H9 (cell line): ENCODE measurements around the gene PADI4. TPM values are rescaled to one million over a fixed set of nuclear protein-coding genes. Genes with fewer than 3 reads are reported as not detected.
A peak's percentile ranks its signal among the peaks of the same experiment; 100 is the strongest.
"Not testable (repeated sequence)": the region's sequence is repeated elsewhere in the genome, so short reads cannot be mapped to it uniquely, and the experiment has no call there.

Experiments used
- DNase-seq: peaks from one replicate; pipeline ENCODE4 v3.0.0-alpha.2; 2017
- H2AFZ ChIP-seq: one replicate; pipeline ENCODE4 v1.6.1; 2013; ENCODE audit warnings: mild to moderate bottlenecking, low read length, control low read depth, moderate library complexity
- H2AK5ac ChIP-seq: 2 replicates; pipeline ENCODE4 v1.6.1; 2013; ENCODE audit warnings: low read length, control low read depth, mixed read lengths; ENCODE audit not compliant: insufficient read length
- H2BK120ac ChIP-seq: one replicate; pipeline ENCODE4 v1.6.1; 2013; ENCODE audit warnings: low read depth, mild to moderate bottlenecking, low read length, control low read depth, inconsistent platforms; ENCODE audit not compliant: poor library complexity, severe bottlenecking
- H2BK12ac ChIP-seq: 2 replicates; pipeline ENCODE4 v1.6.1; 2013; ENCODE audit warnings: low read length, control low read depth, mixed read lengths, low read depth; ENCODE audit not compliant: insufficient read length
- H2BK15ac ChIP-seq: 2 replicates; pipeline ENCODE4 v1.6.1; 2013; ENCODE audit warnings: low read depth, low read length, control low read depth
- H2BK20ac ChIP-seq: one replicate; pipeline ENCODE4 v1.6.1; 2013; ENCODE audit warnings: low read depth, mild to moderate bottlenecking, low read length, control low read depth, inconsistent platforms; ENCODE audit not compliant: poor library complexity, severe bottlenecking
- H2BK5ac ChIP-seq: 2 replicates; pipeline ENCODE4 v1.6.1; 2013; ENCODE audit warnings: low read length, control low read depth, mixed read lengths; ENCODE audit not compliant: insufficient read length
- H3K14ac ChIP-seq: 2 replicates; pipeline ENCODE4 v1.6.1; 2013; ENCODE audit warnings: low read length, control low read depth; ENCODE audit not compliant: insufficient read depth
- H3K18ac ChIP-seq: 2 replicates; pipeline ENCODE4 v1.6.1; 2013; ENCODE audit warnings: low read depth, mild to moderate bottlenecking, mixed read lengths, low read length, control low read depth; ENCODE audit not compliant: insufficient read length
- H3K23ac ChIP-seq: 2 replicates; pipeline ENCODE4 v1.6.1; 2013; ENCODE audit warnings: low read length, control low read depth, mixed read lengths, low read depth; ENCODE audit not compliant: insufficient read length
- H3K23me2 ChIP-seq: 2 replicates; pipeline ENCODE4 v1.6.1; 2013; ENCODE audit warnings: low read depth, mild to moderate bottlenecking, mixed read lengths, low read length, control low read depth; ENCODE audit not compliant: insufficient read length, poor library complexity, severe bottlenecking
- H3K27ac ChIP-seq: 2 replicates; pipeline ENCODE4 v1.5.1; 2013; ENCODE audit warnings: low read length, control low read depth, mixed read lengths, low read depth; ENCODE audit not compliant: insufficient read length
- H3K27me3 ChIP-seq: 2 replicates; pipeline ENCODE4 v1.6.1; 2013; ENCODE audit warnings: low read length, control low read depth, inconsistent platforms; ENCODE audit not compliant: insufficient read depth
- H3K4ac ChIP-seq: 2 replicates; pipeline ENCODE4 v1.6.1; 2013; ENCODE audit warnings: low read depth, mild to moderate bottlenecking, control low read depth, inconsistent platforms, low read length, moderate library complexity
- H3K4me1 ChIP-seq: 2 replicates; pipeline ENCODE4 v1.6.1; 2013; ENCODE audit warnings: low read length, control low read depth, inconsistent platforms; ENCODE audit not compliant: insufficient read depth
- H3K4me2 ChIP-seq: 2 replicates; pipeline ENCODE4 v1.6.1; 2013; ENCODE audit warnings: low read length, control low read depth, mixed read lengths; ENCODE audit not compliant: insufficient read length, insufficient read depth
- H3K56ac ChIP-seq: 2 replicates; pipeline ENCODE4 v1.6.1; 2013; ENCODE audit warnings: low read depth, mild to moderate bottlenecking, mixed read lengths, low read length, control low read depth; ENCODE audit not compliant: insufficient read length
- H3K79me1 ChIP-seq: 2 replicates; pipeline ENCODE4 v1.6.1; 2013; ENCODE audit warnings: low read depth, mild to moderate bottlenecking, moderate library complexity, low read length, control low read depth, inconsistent platforms; ENCODE audit not compliant: insufficient read depth, poor library complexity, severe bottlenecking
- H3K79me2 ChIP-seq: 2 replicates; pipeline ENCODE4 v1.6.1; 2013; ENCODE audit warnings: low read length, control low read depth, inconsistent platforms; ENCODE audit not compliant: insufficient read depth
- H3K9ac ChIP-seq: 2 replicates; pipeline ENCODE4 v1.6.1; 2013; ENCODE audit warnings: low read length, control low read depth, mixed read lengths; ENCODE audit not compliant: insufficient read length; ENCODE audit errors: extremely low read depth
- H3K9me3 ChIP-seq: one replicate; pipeline ENCODE4 v1.6.1; 2013; ENCODE audit warnings: low read depth, low read length, inconsistent platforms; ENCODE audit not compliant: control insufficient read depth
- H3T11ph ChIP-seq: one replicate; pipeline ENCODE4 v1.6.1; 2013; ENCODE audit warnings: mild to moderate bottlenecking, low read length, control low read depth, inconsistent platforms
- H4K20me1 ChIP-seq: one replicate; pipeline ENCODE4 v1.6.1; 2013; ENCODE audit not compliant: control insufficient read depth, insufficient read length, insufficient read depth
- H4K5ac ChIP-seq: 2 replicates; pipeline ENCODE4 v1.6.1; 2013; ENCODE audit warnings: low read depth, mild to moderate bottlenecking, mixed read lengths, low read length, control low read depth; ENCODE audit not compliant: insufficient read length
- H4K8ac ChIP-seq: replicated peaks from 2 replicates; pipeline ENCODE4 v1.6.1; 2013; ENCODE audit warnings: low read length, control low read depth, mixed read lengths, low read depth; ENCODE audit not compliant: insufficient read length
- H4K91ac ChIP-seq: 2 replicates; pipeline ENCODE4 v1.6.1; 2013; ENCODE audit warnings: low read depth, mild to moderate bottlenecking, moderate library complexity, mixed read lengths, low read length, control low read depth; ENCODE audit not compliant: insufficient read length
- H3K27ac Mint-ChIP-seq, 3 experiments: 2 replicates in 2 of 3; 3 replicates in 1 of 3; pipeline ENCODE4 v1.8.0; 2020 to 2021; ENCODE audit warnings: mixed read lengths in 3 of 3, mild to moderate bottlenecking in 1 of 3, moderate library complexity in 1 of 3
- H3K27me3 Mint-ChIP-seq: 2 replicates; pipeline ENCODE4 v1.8.0; 2021; ENCODE audit warnings: low read depth, mild to moderate bottlenecking, moderate library complexity, mixed read lengths
- H3K36me3 Mint-ChIP-seq, 3 experiments: 2 replicates in 2 of 3; 3 replicates in 1 of 3; pipeline ENCODE4 v1.8.0; 2020 to 2021; ENCODE audit warnings: low read depth in 3 of 3, mixed read lengths in 3 of 3; ENCODE audit not compliant: insufficient read depth in 1 of 3
- H3K4me1 Mint-ChIP-seq, 2 experiments: 2 replicates each; pipeline ENCODE4 v1.8.0; 2020; ENCODE audit warnings: mixed read lengths in 2 of 2
- H3K4me3 Mint-ChIP-seq, 2 experiments: 2 replicates in 1 of 2; 3 replicates in 1 of 2; pipeline ENCODE4 v1.8.0; 2020 to 2021; ENCODE audit warnings: mild to moderate bottlenecking in 2 of 2, mixed read lengths in 2 of 2, moderate library complexity in 1 of 2
- H3K9me3 Mint-ChIP-seq, 2 experiments: 2 replicates in 1 of 2; 3 replicates in 1 of 2; pipeline ENCODE4 v1.8.0; 2020; ENCODE audit warnings: mild to moderate bottlenecking in 2 of 2, mixed read lengths in 2 of 2, moderate library complexity in 1 of 2
- WGBS: extraction: QIAGEN DNeasy Blood & Tissue Kit; methylation state at CpG from one replicate; pipeline ENCODE4 v1.1.7; 2013; ENCODE audit warnings: missing lambda C conversion rate, low lambda C conversion rate, mixed read lengths; ENCODE audit not compliant: insufficient read length; ENCODE audit errors: extremely low coverage; 5-methylcytosine and 5-hydroxymethylcytosine counted together
- total RNA-seq: library from RNA; stranded (reverse); gene quantifications from 2 replicates; pipeline ENCODE4 v1.2.1, GENCODE V29; 2021

PADI4 gene
- total RNA-seq, 1 experiment from 2014 or later: 0.13 TPM

DNA sequence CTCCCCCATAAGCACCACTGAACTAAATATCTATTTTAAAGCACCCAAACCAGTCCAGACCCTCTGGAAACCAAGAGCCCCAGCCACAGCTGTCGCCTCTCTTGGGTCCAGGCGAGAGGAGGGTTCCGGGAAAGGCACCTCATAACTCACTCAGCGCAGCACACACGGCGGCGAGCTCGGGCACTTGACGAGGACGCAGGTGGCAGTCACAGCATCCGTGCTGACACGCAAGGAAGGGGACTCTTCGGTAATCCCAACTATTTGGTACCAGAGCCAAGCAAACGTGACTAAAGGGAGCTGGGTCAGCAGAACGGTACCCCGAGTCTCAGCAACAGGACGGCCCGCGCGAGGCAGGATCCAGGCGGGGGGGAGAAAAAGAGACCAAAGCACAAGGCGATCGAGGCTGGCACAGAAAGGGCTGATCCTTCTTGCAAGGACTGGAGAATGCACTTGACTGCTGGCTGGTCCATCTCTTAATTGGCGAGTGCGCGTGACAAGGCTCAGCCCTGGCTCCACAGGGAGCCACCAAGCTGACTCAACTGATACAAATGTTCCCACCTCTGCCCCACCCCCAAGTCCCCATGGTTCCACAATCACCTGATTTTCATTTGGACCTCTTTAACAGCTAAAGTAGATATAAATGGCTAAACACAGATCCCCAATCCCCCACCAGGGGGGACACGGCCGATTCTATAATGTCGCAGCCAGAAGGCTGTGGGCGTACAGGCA, 100.0 kb downstream of the PADI4 start:
- not testable (repeated sequence) for H3K9me3 ChIP-seq, H3K79me1 ChIP-seq, H3K27me3 Mint-ChIP-seq, H4K20me1 ChIP-seq, H2BK20ac ChIP-seq, DNase-seq, H3K56ac ChIP-seq, H4K5ac ChIP-seq, H3K9ac ChIP-seq, H3K4me3 Mint-ChIP-seq, H3K18ac ChIP-seq, H4K91ac ChIP-seq, H3K4me2 ChIP-seq, H3K4me1 ChIP-seq, H2BK12ac ChIP-seq, H3K27me3 ChIP-seq, H2AK5ac ChIP-seq, H2AFZ ChIP-seq, H3K79me2 ChIP-seq, H3K23ac ChIP-seq, H4K8ac ChIP-seq, H3K23me2 ChIP-seq, H3K14ac ChIP-seq, H2BK15ac ChIP-seq, H3K4ac ChIP-seq, H3K27ac ChIP-seq, H3K9me3 Mint-ChIP-seq, H2BK5ac ChIP-seq, H3T11ph ChIP-seq, H2BK120ac ChIP-seq
- peaks cover 36 to 50% of the 10 kb centered on the region in 2 experiments for H3K4me1 Mint-ChIP-seq
- peaks cover 52 to 76% (median 67%) of the 10 kb centered on the region in 3 experiments; a peak in 6 of 7 replicates for H3K36me3 Mint-ChIP-seq
- no CpG with 5 or more reads among the region's 30 CpGs for WGBS
- H3K27ac Mint-ChIP-seq: peak overlapping the region in 2 of 3 experiments; percentile 57 to 96; a peak in 3 of 7 replicates
